Fibroblast of villous mesenchyme (primary cell): ENCODE measurements around the gene PLPPR1. TPM values are rescaled to one million over a fixed set of nuclear protein-coding genes. Genes with fewer than 3 reads are reported as not detected.

ENCODE experiments used
- DNase-seq: peaks from one replicate; pipeline ENCODE4 v3.0.0-alpha.2; 2010; ENCODE audit warnings: low read depth
- H3K4me3 ChIP-seq: 2 replicates; pipeline ENCODE4 v1.5.1; 2011; ENCODE audit warnings: low read depth, mild to moderate bottlenecking, low read length
- total RNA-seq: library from RNA; depleted of rRNA; stranded (reverse); fragments of >200 nt; gene quantifications from 2 replicates; pipeline ENCODE4 v1.2.3, GENCODE V29; 2012
- TF ChIP-seq, protein P1 (sequence below): IDR thresholded peaks from 2 replicates; pipeline ENCODE4 v1.5.1; 2012; ENCODE audit warnings: low read depth, mild to moderate bottlenecking, low read length; ENCODE audit not compliant: insufficient read depth

The PLPPR1 gene
- total RNA-seq, 1 donor: not detected

DNA sequence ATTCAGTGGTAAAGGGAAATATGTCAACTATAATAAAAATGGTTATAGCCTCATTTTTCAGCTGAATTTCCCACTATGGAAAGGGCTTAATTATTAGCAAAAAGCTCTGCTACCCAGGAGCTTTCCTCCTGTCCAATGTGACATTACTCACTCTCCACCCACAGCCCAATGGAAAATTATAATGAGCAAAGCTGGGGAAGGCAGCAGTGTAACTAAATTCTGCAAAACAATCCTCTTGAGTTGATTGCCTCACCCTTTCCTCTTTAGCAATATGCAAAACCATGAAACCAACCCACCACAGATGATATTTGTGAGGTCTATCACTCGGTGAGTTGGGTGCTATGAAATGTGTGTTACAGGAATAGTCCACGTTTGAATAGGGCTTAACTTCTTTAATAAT, 14.0 kb upstream of the PLPPR1 start:
- no peak overlapping the region for H3K4me3 ChIP-seq
- TF ChIP-seq, protein P1, sequence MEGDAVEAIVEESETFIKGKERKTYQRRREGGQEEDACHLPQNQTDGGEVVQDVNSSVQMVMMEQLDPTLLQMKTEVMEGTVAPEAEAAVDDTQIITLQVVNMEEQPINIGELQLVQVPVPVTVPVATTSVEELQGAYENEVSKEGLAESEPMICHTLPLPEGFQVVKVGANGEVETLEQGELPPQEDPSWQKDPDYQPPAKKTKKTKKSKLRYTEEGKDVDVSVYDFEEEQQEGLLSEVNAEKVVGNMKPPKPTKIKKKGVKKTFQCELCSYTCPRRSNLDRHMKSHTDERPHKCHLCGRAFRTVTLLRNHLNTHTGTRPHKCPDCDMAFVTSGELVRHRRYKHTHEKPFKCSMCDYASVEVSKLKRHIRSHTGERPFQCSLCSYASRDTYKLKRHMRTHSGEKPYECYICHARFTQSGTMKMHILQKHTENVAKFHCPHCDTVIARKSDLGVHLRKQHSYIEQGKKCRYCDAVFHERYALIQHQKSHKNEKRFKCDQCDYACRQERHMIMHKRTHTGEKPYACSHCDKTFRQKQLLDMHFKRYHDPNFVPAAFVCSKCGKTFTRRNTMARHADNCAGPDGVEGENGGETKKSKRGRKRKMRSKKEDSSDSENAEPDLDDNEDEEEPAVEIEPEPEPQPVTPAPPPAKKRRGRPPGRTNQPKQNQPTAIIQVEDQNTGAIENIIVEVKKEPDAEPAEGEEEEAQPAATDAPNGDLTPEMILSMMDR: no peak
- no peak for DNase-seq

DNA sequence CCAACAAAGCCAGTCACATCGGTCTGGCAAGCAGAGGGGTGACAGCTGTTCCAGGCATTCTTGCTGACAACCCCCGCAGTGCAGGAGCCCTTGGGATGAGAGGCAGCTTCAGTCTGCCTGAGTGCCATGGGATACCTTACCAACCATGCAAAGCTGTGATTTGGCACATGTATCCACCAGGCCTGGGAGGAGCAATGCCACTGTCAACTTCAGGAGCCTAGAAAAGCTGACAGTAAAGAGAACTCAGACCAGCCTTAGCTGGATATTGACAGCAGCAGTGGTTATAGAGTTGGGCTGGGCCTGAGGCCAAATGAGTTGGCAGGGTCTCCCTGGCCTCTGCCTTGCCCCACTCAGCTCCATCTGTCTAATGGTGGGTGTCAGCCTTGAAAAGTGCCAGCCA, 10.1 kb upstream of the PLPPR1 start:
- H3K4me3 ChIP-seq: no peak overlapping the region
- no peak for DNase-seq
- TF ChIP-seq, protein P1: no peak

DNA sequence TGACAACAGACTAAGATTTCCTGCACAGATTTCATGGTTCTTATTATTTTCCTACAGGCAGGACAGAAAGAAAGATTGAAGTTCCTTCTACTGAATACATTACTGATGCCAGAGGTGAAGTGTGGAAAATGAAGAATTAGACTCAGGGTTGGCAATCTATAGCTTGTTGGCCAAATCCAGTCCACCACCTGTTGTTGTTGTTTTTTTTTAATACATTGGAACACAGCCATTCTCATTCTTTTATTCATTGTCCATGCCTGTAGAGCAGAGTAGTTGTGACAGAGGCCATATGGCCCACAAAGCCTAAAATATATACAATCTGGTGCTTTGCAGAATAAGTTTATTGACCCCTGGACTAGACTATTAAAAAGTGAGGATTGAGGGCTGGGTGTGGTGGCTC, 5.8 kb upstream of the PLPPR1 start:
- DNase-seq: no peak
- TF ChIP-seq, protein P1: no peak
- H3K4me3 ChIP-seq: no peak overlapping the region

DNA sequence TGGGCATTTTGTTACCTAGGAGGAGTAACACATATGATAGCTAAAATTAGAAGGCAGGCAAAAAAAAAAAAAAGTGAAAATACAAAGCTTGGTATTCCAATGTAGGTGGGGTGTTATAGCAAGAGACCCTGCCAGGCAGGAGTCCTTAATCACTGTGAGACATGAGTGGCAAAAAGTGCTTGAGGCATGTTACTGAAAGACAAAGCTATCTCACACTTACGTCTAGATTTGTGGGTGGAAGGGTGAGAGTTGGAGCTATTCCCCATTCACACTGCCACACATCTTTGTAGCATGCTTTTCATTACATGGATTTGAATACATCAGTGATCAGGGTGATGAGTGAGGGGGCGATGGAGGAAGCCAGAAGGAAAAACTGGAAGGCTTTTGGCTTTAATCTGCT, 2.6 kb upstream of the PLPPR1 start:
- TF ChIP-seq, protein P1: no peak
- DNase-seq: no peak
- no peak overlapping the region for H3K4me3 ChIP-seq

DNA sequence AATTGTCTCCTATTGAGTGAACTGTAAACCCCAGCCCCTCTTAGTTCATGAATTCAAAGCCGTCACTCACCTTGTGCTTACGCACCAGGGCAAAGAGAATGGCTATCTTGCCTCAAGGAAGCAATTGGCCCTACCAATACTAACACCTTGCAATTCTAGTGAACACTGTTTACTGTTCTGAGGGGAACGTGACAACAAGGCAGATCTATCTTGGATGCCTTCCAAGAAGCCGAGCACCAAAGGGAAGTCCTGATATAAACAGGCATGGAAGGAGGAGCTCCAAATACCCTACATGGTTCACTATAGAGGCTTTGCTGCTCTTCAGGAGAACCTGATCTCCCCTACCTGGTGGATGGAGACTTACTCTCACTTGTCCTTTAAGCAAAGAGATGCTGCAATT, 1.7 kb upstream of the PLPPR1 start:
- TF ChIP-seq, protein P1: no peak
- no peak overlapping the region for H3K4me3 ChIP-seq
- no peak for DNase-seq

DNA sequence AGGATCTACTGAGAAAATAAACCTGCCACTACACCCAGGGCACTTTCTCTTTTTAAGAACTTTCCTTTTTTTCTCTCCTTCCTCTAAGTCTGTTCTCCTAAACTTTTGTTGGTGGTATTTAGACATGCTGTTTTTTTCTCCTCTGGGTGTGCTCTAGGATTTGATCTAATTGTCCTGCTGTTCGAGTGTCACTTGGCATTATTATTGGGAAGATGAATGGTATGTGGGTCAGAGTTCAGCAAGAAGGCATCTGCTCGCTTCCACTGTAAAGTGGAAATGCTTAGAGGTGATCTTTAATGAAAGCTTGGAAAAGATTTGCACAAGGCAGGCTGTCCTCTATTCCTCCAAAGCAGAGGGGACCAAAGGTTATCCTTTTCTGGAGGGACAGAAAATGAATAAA, 1.3 kb upstream of the PLPPR1 start:
- TF ChIP-seq, protein P1: no peak
- no peak overlapping the region for H3K4me3 ChIP-seq
- DNase-seq: no peak

DNA sequence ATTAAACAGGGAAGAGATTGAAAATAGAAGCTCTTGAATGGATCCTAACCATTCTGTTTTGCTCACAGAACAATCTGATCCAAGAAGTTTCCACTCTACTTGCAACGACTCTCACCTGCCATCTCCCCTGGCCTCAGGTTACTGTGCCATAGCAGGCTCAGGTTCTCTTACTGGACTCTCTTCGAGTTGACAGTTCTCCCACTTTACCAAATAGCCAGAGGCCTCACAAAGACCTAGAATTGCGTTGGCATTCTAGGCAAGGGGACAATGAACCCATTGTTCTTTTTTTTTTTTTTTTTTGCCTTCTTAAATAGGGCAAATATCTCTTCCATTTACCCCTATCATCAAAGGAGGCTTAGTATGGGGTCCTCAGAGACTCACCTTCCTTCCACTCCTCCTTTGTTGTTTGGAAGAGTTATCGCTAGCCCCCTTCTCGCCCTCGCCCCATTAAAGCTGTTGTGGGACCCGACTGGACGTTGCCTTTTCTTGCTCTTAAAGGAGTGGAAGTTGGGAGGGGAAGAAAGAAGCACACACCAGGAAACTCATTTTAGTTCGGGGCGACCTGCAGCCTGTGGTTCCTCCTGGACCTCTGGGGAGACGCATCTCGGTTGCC, 688 bp upstream of the PLPPR1 start:
- no peak overlapping the region for H3K4me3 ChIP-seq
- no peak for DNase-seq
- TF ChIP-seq, protein P1: no peak
